Glutamatergic neuron (in vitro differentiated cells): ENCODE data around the gene TCP10L. TPM values are rescaled to one million over a fixed set of nuclear protein-coding genes. Genes with fewer than 3 reads are reported as not detected.
"Not testable (repeated sequence)": the region's sequence is repeated elsewhere in the genome, so short reads cannot be mapped to it uniquely, and the experiment has no call there.

ENCODE experiments used
- DNase-seq: peaks from one replicate; pipeline ENCODE4 v3.0.0; 2022
- H3K27ac Mint-ChIP-seq: one replicate; pipeline ENCODE4 v1.8.0; 2020; ENCODE audit warnings: mild to moderate bottlenecking, mixed read lengths, inconsistent platforms; ENCODE audit not compliant: unreplicated experiment
- H3K27me3 Mint-ChIP-seq: one replicate; pipeline ENCODE4 v1.8.0; 2020; ENCODE audit warnings: mild to moderate bottlenecking, moderate library complexity, mixed read lengths, inconsistent platforms; ENCODE audit not compliant: unreplicated experiment
- H3K36me3 Mint-ChIP-seq: one replicate; pipeline ENCODE4 v1.8.0; 2020; ENCODE audit warnings: mild to moderate bottlenecking, mixed read lengths, inconsistent platforms; ENCODE audit not compliant: unreplicated experiment
- H3K4me1 Mint-ChIP-seq: one replicate; pipeline ENCODE4 v1.8.0; 2020; ENCODE audit warnings: mild to moderate bottlenecking, low read depth, mixed read lengths, inconsistent platforms; ENCODE audit not compliant: unreplicated experiment
- H3K4me3 Mint-ChIP-seq: one replicate; pipeline ENCODE4 v1.8.0; 2020; ENCODE audit warnings: mild to moderate bottlenecking, mixed read lengths, inconsistent platforms; ENCODE audit not compliant: unreplicated experiment
- H3K9me3 Mint-ChIP-seq: one replicate; pipeline ENCODE4 v1.8.0; 2020; ENCODE audit warnings: mild to moderate bottlenecking, moderate library complexity, mixed read lengths, inconsistent platforms; ENCODE audit not compliant: unreplicated experiment
- total RNA-seq: library from RNA; stranded (reverse); fragmentation: NEBNext Ultra II Directional; extraction: Animal tissue kit (Norgen Biotek cat#: 25700); gene quantifications from one replicate; pipeline ENCODE4 v1.2.1, GENCODE V29; 2021; ENCODE audit not compliant: unreplicated experiment
- TF ChIP-seq, protein P1 (sequence below): fragments of 200-600 bp; sonication (generic); IDR thresholded peaks from one replicate; pipeline ENCODE4 v1.5.0; 2021; ENCODE audit not compliant: partially characterized antibody, unreplicated experiment

The TCP10L gene
- total RNA-seq, 1 donor from 2014 or later, result 31.0 TPM

DNA sequence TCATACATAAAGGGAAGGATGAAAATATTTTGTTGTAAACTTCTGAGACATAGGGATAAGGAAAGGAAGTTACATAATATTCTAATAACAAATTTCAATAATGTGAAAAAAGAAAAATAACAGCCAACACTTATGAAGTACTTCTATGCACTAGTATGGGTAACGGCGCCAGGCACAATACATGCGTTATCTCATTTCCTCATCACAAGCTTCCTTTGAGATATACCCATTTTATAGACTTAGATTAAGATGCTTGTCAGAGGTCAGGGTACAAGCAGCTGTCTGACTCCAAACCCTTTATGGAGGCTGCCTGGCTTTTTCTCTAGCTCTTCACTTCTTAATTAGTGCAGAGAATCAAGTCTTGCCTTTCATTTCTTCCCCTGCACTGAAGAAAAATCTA is 41.3 kb downstream of the TCP10L start:
- H3K27me3 Mint-ChIP-seq, result no peaks in the 10 kb centered on the region
- H3K4me3 Mint-ChIP-seq, result no peak overlapping the region
- H3K27ac Mint-ChIP-seq, result no peak overlapping the region
- H3K4me1 Mint-ChIP-seq, result no peaks in the 10 kb centered on the region
- TF ChIP-seq, protein P1, sequence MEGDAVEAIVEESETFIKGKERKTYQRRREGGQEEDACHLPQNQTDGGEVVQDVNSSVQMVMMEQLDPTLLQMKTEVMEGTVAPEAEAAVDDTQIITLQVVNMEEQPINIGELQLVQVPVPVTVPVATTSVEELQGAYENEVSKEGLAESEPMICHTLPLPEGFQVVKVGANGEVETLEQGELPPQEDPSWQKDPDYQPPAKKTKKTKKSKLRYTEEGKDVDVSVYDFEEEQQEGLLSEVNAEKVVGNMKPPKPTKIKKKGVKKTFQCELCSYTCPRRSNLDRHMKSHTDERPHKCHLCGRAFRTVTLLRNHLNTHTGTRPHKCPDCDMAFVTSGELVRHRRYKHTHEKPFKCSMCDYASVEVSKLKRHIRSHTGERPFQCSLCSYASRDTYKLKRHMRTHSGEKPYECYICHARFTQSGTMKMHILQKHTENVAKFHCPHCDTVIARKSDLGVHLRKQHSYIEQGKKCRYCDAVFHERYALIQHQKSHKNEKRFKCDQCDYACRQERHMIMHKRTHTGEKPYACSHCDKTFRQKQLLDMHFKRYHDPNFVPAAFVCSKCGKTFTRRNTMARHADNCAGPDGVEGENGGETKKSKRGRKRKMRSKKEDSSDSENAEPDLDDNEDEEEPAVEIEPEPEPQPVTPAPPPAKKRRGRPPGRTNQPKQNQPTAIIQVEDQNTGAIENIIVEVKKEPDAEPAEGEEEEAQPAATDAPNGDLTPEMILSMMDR, result no peak
- no peak for DNase-seq
- no peaks in the 10 kb centered on the region for H3K9me3 Mint-ChIP-seq
- H3K36me3 Mint-ChIP-seq, result no peaks in the 10 kb centered on the region

DNA sequence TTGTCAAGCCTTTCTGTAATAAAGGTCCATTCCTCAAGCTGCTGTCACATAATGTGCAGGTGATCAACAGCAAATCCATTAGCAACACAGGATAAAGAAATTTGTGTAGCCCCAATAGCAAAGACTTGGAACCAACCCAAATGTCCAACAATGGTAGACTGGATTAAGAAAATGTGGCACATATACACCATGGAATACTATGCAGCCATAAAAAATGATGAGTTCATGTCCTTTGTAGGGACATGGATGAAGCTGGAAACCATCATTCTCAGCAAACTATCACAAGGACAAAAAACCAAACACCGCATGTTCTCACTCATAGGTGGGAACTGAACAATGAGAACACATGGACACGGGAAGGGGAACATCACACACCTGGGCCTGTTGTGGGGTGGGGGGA is 42.3 kb downstream of the TCP10L start:
- not testable (repeated sequence) for H3K36me3 Mint-ChIP-seq, H3K4me1 Mint-ChIP-seq, H3K4me3 Mint-ChIP-seq, H3K27me3 Mint-ChIP-seq, DNase-seq, H3K9me3 Mint-ChIP-seq, H3K27ac Mint-ChIP-seq

DNA sequence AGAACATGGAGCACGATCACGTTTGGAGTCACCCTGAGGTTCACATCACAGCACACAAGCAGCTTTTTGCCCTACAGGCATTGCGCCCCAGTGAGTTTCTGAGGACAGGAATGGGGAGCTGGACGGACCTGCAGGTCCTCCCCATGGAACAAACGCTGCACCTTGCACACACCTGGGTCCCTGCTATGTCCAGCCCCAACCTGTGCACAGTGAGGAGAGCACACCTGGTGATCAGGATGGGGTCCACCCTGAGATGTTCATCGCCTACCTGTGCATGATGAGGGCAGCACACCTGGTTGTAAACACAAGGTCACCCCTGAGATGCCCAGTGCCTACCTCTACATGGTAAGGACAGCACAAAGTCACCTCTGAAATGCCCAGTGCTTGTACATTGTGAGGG is 45.9 kb downstream of the TCP10L start:
- no peak overlapping the region for H3K4me3 Mint-ChIP-seq
- no peak overlapping the region for H3K27ac Mint-ChIP-seq
- no peaks in the 10 kb centered on the region for H3K4me1 Mint-ChIP-seq
- no peaks in the 10 kb centered on the region for H3K9me3 Mint-ChIP-seq
- peaks cover 2% of the 10 kb centered on the region for H3K27me3 Mint-ChIP-seq
- no peak for DNase-seq
- TF ChIP-seq, protein P1, result no peak
- H3K36me3 Mint-ChIP-seq, result no peaks in the 10 kb centered on the region

DNA sequence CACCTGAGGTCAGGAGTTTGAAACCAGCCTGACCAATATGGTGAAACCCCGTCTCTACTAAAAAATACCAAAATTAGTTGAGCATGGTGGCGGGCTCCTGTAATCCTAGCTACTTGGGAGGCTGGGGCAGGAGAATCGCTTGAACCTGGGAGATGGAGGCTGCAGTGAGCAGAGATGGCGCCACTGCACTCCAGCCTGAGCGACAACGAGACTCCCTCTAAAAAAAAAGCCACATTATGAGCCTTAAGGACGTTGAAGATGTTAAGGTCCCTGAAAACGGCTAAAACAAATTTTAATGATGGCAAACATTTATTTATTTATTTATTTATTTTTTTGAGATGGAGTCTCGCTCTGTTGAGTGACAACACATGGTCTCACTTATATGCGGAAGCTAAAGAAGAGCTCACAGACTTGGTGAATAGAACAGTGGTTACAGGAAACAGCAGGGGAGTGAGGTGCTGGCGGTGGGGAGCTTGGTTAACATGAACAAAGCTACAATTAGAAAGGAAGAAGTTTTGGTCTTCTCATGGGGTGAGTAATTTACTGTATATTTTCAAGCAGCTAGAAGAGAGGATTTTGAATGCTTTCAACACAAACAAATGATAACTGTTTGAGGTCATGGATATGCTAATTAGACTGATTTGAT is 47.1 kb downstream of the TCP10L start:
- peaks cover 2% of the 10 kb centered on the region for H3K27me3 Mint-ChIP-seq
- no peak for DNase-seq

DNA sequence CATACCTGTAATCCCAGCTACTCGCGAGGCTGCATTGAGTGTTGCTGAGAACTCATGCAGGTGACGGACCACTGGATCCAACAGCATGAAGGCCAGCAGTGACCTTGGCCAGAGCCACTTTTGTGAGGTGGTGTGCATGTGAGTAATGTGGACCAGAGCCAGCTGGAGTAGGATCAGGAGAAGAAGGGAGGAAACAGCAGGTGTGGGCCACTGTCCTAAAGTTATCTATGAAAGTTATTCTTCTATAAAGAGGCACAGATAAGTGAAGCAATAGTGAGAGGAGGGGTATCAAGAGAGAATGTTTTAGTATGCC is 47.8 kb downstream of the TCP10L start:
- Mint-ChIP-seq H3K4me1 (no peaks in the 10 kb centered on the region), H3K36me3 (no peaks in the 10 kb centered on the region), H3K27ac (no peak overlapping the region), H3K9me3 (no peaks in the 10 kb centered on the region), H3K27me3 (peaks cover 2% of the 10 kb centered on the region), H3K4me3 (no peak overlapping the region)
- TF ChIP-seq, protein P1, result no peak
- DNase-seq, result no peak

More for the DNA sequence above, 47.1 kb downstream of the TCP10L start:
- no peaks in the 10 kb centered on the region for H3K4me1 Mint-ChIP-seq
- H3K36me3 Mint-ChIP-seq, result no peaks in the 10 kb centered on the region
- no peaks in the 10 kb centered on the region for H3K9me3 Mint-ChIP-seq
- no peak overlapping the region for H3K4me3 Mint-ChIP-seq
- H3K27ac Mint-ChIP-seq, result no peak overlapping the region
- TF ChIP-seq, protein P1, result no peak
